ENCODE measurements around the gene TMEM184B. TPM values are rescaled to one million over a fixed set of nuclear protein-coding genes. Genes with fewer than 3 reads are reported as not detected.

TMEM184B gene
- polyA plus RNA-seq, 2 of the 4 experiments (the other 2 are of a cell fraction), result 22.2 to 36.8 TPM

DNA sequence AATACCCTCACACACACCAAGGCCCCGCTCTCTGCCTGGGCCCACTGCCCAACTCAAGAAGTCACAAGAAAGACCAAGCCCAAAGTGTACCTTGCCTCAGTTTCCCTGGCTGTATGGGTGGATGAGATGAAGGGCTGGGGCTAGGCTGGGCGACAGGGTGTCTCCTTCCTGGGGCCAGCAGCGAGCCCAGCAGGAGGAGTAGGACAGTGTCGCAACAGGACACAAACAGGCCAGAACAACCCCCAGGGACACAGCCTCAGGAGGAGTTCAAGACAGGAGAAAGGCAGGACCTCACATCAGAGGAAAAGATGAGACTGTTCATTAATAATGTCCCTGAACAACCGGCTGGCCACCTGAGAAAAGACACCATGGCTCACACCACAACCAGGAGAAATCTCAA is 31.2 kb upstream of the TMEM184B start:
- FAIRE-seq (no peak), ATAC-seq (no peak), DNase-seq (ENCODE audit: low read depth in 1 of 2, low spot score in 1 of 2) (no peak)
- CTCF ChIA-PET, result no interaction called here
- POLR2A ChIA-PET, result no interaction called here
- 90% methylated on average over 4 of the region's 5 CpGs for WGBS (ENCODE audit: missing lambda C conversion rate)
- H3K4me2 ChIP-seq, result no peak overlapping the region
- no peak overlapping the region for H3K4me3 ChIP-seq
- H3K4me1 ChIP-seq, result peaks cover 24% of the 10 kb centered on the region
- no peaks in the 10 kb centered on the region for H3K9me3 ChIP-seq
- no peak for TF ChIP-seq NFE2L2 (conservative IDR thresholded peaks at IDR 0.05; ENCODE audit: low read length)
- TF ChIP-seq, protein P1, sequence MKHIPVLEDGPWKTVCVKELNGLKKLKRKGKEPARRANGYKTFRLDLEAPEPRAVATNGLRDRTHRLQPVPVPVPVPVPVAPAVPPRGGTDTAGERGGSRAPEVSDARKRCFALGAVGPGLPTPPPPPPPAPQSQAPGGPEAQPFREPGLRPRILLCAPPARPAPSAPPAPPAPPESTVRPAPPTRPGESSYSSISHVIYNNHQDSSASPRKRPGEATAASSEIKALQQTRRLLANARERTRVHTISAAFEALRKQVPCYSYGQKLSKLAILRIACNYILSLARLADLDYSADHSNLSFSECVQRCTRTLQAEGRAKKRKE (CRISPR knock-in tag; IDR thresholded peaks at IDR 0.05; ENCODE audit: low read depth), result no peak
- no peak for TF ChIP-seq KDM5A (IDR thresholded peaks at IDR 0.05)
- TF ChIP-seq, protein P2, sequence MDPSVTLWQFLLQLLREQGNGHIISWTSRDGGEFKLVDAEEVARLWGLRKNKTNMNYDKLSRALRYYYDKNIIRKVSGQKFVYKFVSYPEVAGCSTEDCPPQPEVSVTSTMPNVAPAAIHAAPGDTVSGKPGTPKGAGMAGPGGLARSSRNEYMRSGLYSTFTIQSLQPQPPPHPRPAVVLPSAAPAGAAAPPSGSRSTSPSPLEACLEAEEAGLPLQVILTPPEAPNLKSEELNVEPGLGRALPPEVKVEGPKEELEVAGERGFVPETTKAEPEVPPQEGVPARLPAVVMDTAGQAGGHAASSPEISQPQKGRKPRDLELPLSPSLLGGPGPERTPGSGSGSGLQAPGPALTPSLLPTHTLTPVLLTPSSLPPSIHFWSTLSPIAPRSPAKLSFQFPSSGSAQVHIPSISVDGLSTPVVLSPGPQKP (IDR thresholded peaks at IDR 0.05; ENCODE audit: low read depth, low read length), result no peak
- no peak for TF ChIP-seq RAD21 (conservative IDR thresholded peaks at IDR 0.05 in 1 of 2, IDR thresholded peaks at IDR 0.05 in 1 of 2)
- no peak for TF ChIP-seq MAFK (IDR thresholded peaks at IDR 0.05; ENCODE audit: partially characterized antibody)
- TF ChIP-seq RNF2 (IDR thresholded peaks at IDR 0.05; ENCODE audit: borderline replicate concordance, low read depth), result no peak
- TF ChIP-seq, protein P3, sequence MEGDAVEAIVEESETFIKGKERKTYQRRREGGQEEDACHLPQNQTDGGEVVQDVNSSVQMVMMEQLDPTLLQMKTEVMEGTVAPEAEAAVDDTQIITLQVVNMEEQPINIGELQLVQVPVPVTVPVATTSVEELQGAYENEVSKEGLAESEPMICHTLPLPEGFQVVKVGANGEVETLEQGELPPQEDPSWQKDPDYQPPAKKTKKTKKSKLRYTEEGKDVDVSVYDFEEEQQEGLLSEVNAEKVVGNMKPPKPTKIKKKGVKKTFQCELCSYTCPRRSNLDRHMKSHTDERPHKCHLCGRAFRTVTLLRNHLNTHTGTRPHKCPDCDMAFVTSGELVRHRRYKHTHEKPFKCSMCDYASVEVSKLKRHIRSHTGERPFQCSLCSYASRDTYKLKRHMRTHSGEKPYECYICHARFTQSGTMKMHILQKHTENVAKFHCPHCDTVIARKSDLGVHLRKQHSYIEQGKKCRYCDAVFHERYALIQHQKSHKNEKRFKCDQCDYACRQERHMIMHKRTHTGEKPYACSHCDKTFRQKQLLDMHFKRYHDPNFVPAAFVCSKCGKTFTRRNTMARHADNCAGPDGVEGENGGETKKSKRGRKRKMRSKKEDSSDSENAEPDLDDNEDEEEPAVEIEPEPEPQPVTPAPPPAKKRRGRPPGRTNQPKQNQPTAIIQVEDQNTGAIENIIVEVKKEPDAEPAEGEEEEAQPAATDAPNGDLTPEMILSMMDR (IDR thresholded peaks at IDR 0.05), result no peak
- TF ChIP-seq, protein P4, sequence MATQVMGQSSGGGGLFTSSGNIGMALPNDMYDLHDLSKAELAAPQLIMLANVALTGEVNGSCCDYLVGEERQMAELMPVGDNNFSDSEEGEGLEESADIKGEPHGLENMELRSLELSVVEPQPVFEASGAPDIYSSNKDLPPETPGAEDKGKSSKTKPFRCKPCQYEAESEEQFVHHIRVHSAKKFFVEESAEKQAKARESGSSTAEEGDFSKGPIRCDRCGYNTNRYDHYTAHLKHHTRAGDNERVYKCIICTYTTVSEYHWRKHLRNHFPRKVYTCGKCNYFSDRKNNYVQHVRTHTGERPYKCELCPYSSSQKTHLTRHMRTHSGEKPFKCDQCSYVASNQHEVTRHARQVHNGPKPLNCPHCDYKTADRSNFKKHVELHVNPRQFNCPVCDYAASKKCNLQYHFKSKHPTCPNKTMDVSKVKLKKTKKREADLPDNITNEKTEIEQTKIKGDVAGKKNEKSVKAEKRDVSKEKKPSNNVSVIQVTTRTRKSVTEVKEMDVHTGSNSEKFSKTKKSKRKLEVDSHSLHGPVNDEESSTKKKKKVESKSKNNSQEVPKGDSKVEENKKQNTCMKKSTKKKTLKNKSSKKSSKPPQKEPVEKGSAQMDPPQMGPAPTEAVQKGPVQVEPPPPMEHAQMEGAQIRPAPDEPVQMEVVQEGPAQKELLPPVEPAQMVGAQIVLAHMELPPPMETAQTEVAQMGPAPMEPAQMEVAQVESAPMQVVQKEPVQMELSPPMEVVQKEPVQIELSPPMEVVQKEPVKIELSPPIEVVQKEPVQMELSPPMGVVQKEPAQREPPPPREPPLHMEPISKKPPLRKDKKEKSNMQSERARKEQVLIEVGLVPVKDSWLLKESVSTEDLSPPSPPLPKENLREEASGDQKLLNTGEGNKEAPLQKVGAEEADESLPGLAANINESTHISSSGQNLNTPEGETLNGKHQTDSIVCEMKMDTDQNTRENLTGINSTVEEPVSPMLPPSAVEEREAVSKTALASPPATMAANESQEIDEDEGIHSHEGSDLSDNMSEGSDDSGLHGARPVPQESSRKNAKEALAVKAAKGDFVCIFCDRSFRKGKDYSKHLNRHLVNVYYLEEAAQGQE (IDR thresholded peaks at IDR 0.05), result no peak
- no peak for TF ChIP-seq KDM1A (IDR thresholded peaks at IDR 0.05; ENCODE audit: low read depth)
- no peak overlapping the region for H3K27ac ChIP-seq

DNA sequence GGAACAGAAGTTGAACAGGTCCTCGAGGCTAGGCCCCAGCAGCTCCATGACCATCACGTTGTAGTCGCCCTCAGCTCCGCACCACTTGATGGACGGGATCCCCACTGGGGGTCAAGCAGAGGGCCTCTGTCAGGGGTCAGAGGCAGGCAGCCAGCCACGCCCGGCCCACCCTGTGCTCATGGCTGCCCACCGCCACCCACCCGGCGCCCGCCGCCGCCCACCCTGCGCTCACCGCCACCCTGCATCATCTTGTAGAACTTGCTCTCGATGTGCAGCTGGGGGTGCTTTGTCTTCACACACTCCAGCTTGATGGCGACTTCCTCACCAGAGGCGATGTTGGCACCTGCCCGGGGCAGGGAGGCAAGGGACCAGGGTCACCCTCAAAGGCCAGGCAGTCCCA is 30.1 kb upstream of the TMEM184B start:
- WGBS (ENCODE audit: missing lambda C conversion rate), result 95% methylated on average over 13 of the region's 19 CpGs
- DNase-seq (ENCODE audit: low read depth in 1 of 2, low spot score in 1 of 2), result no peak
- POLR2A ChIA-PET, result no interaction called here
- H3K9me3 ChIP-seq, result no peaks in the 10 kb centered on the region
- no peak for FAIRE-seq
- no peak for ATAC-seq
- CTCF ChIA-PET, result interaction anchor here (0.6 kb wide), 1 partner anchor 39 kb away, joined by 4 read pairs; no protein-coding TSS in a partner anchor
- no peak overlapping the region for H3K4me3 ChIP-seq
- H3K27ac ChIP-seq, result no peak overlapping the region
- H3K4me2 ChIP-seq, result no peak overlapping the region
- TF ChIP-seq RARB (CRISPR knock-in tag; IDR thresholded peaks at IDR 0.05), result no peak
- TF ChIP-seq BHLHE40 (IDR thresholded peaks at IDR 0.05; ENCODE audit: low read depth, low read length), result no peak
- peaks cover 24% of the 10 kb centered on the region for H3K4me1 ChIP-seq

DNA sequence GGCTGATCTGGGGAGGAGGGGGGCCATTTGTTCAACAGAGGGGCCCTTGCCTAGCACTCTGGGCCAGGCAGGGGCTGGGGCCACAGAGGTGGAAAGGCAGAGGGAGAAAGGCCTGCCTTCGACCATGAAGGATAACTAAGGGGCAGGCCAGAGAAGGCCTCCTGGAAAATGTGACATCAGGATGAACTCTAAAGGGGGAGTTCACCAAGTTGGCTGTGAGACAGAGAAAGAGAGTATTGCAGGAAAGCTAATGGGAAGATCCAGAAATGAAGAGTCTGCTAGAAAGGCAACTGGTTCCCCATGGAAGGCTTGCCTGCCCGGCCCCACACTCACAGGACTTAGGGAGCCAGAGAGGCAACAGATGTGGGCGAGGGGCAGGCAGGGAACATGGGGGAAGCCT is 28.1 kb upstream of the TMEM184B start:
- WGBS (ENCODE audit: missing lambda C conversion rate), result 92% methylated on average over 3 of the region's 3 CpGs
- CTCF ChIA-PET, result interaction anchor here (0.6 to 1.4 kb wide), 3 partner anchors 11 to 248 kb away, joined by 3 to 4 read pairs (median 3); no protein-coding TSS in a partner anchor
- FAIRE-seq (no peak), ATAC-seq (no peak), DNase-seq (ENCODE audit: low read depth in 1 of 2, low spot score in 1 of 2) (no peak)
- Histone ChIP-seq H3K9me3 (no peaks in the 10 kb centered on the region), H3K4me3 (no peak overlapping the region), H3K27ac (no peak overlapping the region), H3K4me1 (peaks cover 18% of the 10 kb centered on the region), H3K4me2 (no peak overlapping the region)
- POLR2A ChIA-PET, result no interaction called here
- TF ChIP-seq HDAC2 (IDR thresholded peaks at IDR 0.05) (no peak), ZFP36 (IDR thresholded peaks at IDR 0.05; ENCODE audit: borderline replicate concordance, partially characterized antibody) (no peak), CHD4 (IDR thresholded peaks at IDR 0.05; ENCODE audit: borderline replicate concordance) (no peak), TFCP2L1 (CRISPR knock-in tag; IDR thresholded peaks at IDR 0.05) (no peak), CEBPB (IDR thresholded peaks at IDR 0.05) (no peak), POLR2AphosphoS2 (conservative IDR thresholded peaks at IDR 0.05; ENCODE audit: low read length) (no peak), JUNB (IDR thresholded peaks at IDR 0.05) (no peak), MYC (IDR thresholded peaks at IDR 0.05; ENCODE audit: borderline replicate concordance, low read length) (no peak), TP53 (CRISPR knock-in tag; IDR thresholded peaks at IDR 0.05) (no peak), ZC3H11A (IDR thresholded peaks at IDR 0.05) (no peak)
- TF ChIP-seq, protein P5, sequence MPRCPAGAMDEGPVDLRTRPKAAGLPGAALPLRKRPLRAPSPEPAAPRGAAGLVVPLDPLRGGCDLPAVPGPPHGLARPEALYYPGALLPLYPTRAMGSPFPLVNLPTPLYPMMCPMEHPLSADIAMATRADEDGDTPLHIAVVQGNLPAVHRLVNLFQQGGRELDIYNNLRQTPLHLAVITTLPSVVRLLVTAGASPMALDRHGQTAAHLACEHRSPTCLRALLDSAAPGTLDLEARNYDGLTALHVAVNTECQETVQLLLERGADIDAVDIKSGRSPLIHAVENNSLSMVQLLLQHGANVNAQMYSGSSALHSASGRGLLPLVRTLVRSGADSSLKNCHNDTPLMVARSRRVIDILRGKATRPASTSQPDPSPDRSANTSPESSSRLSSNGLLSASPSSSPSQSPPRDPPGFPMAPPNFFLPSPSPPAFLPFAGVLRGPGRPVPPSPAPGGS (IDR thresholded peaks at IDR 0.05), result no peak
